PFSK-1 (cell line): ENCODE data around the gene WBP1L.

Experiments
- FOXP2 ChIP-seq: optimal IDR thresholded peaks from 2 replicates; pipeline ENCODE3; 2011; ENCODE audit warnings: borderline replicate concordance, control low read depth, inconsistent platforms; ENCODE audit not compliant: insufficient read depth; ENCODE audit errors: extremely low read length, extremely low read depth
- POLR2AphosphoS5 ChIP-seq: IDR thresholded peaks from 2 replicates; pipeline ENCODE4 v1.6.1; 2012; ENCODE audit warnings: low read depth, mild to moderate bottlenecking, control low read depth, low read length, moderate library complexity
- SIN3A ChIP-seq: IDR thresholded peaks from 2 replicates; pipeline ENCODE4 v1.6.1; 2012; ENCODE audit warnings: mild to moderate bottlenecking, low read length, moderate library complexity, borderline replicate concordance; ENCODE audit not compliant: insufficient read depth
- TAF1 ChIP-seq: IDR thresholded peaks from 2 replicates; pipeline ENCODE4 v1.6.1; 2012; ENCODE audit warnings: low read length, control low read depth, borderline replicate concordance; ENCODE audit not compliant: insufficient read depth
- TF ChIP-seq, protein P1 (sequence below), 2 experiments: IDR thresholded peaks; 2 replicates each; pipeline versions ENCODE4 v1.6.1 to v1.8.0; 2011 to 2012; ENCODE audit warnings: low read depth in 2 of 2, low read length in 2 of 2, control low read depth in 1 of 2, inconsistent platforms in 1 of 2, mild to moderate bottlenecking in 1 of 2, moderate library complexity in 1 of 2; ENCODE audit not compliant: insufficient read depth in 1 of 2

The WBP1L gene

DNA sequence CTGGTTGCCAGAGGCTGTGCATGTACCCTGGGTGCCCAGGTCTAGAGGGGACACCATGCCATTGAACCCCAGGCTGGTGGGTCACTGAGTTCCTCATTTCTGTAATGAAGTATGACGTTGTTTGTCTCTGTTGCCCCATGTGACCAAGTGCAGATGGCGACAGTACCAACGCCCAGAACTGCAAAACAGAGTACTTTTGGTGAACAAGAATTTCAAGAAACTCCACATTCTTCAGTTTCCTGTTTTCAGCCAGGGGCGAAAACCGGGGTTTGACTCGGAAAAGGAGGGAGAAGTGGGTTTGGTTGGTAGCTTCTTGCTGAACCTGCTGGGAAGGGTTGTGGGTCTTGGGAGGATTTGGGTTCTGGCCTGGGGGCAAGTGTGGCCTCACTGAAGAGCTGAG is 75.3 kb downstream of the WBP1L start:
- TF ChIP-seq, protein P1, sequence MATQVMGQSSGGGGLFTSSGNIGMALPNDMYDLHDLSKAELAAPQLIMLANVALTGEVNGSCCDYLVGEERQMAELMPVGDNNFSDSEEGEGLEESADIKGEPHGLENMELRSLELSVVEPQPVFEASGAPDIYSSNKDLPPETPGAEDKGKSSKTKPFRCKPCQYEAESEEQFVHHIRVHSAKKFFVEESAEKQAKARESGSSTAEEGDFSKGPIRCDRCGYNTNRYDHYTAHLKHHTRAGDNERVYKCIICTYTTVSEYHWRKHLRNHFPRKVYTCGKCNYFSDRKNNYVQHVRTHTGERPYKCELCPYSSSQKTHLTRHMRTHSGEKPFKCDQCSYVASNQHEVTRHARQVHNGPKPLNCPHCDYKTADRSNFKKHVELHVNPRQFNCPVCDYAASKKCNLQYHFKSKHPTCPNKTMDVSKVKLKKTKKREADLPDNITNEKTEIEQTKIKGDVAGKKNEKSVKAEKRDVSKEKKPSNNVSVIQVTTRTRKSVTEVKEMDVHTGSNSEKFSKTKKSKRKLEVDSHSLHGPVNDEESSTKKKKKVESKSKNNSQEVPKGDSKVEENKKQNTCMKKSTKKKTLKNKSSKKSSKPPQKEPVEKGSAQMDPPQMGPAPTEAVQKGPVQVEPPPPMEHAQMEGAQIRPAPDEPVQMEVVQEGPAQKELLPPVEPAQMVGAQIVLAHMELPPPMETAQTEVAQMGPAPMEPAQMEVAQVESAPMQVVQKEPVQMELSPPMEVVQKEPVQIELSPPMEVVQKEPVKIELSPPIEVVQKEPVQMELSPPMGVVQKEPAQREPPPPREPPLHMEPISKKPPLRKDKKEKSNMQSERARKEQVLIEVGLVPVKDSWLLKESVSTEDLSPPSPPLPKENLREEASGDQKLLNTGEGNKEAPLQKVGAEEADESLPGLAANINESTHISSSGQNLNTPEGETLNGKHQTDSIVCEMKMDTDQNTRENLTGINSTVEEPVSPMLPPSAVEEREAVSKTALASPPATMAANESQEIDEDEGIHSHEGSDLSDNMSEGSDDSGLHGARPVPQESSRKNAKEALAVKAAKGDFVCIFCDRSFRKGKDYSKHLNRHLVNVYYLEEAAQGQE (IDR thresholded peaks at IDR 0.05; ENCODE audit: insufficient read depth in 1 of 2, low read depth in 2 of 2, low read length in 2 of 2), result no peak
- TF ChIP-seq TAF1 (no peak), POLR2AphosphoS5 (no peak), FOXP2 (no peak), SIN3A (no peak)

DNA sequence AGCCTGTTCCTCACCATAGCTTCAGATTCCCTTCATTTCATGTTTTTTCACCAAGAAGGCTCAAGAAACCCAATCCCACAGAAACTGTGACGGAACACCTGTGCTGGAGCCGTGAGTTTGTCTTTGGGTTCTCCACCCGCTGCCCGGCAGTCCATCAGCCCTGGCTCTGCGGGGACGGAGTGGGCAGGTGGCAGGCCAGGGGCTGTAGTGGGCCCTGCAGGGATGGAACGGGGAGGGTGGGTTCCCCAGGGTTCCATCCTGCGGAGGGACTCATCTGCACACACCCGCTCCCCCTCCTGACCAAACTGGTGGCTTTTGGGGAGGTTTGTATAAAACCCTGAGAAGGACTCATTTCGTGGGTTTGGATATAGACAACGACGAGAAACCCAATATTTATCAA is 78.5 kb downstream of the WBP1L start:
- TF ChIP-seq POLR2AphosphoS5, result no peak
- TF ChIP-seq SIN3A, result no peak
- TF ChIP-seq, protein P1 (IDR thresholded peaks at IDR 0.05; ENCODE audit: insufficient read depth in 1 of 2, low read depth in 2 of 2, low read length in 2 of 2), result no peak
- no peak for TF ChIP-seq TAF1
- no peak for TF ChIP-seq FOXP2

DNA sequence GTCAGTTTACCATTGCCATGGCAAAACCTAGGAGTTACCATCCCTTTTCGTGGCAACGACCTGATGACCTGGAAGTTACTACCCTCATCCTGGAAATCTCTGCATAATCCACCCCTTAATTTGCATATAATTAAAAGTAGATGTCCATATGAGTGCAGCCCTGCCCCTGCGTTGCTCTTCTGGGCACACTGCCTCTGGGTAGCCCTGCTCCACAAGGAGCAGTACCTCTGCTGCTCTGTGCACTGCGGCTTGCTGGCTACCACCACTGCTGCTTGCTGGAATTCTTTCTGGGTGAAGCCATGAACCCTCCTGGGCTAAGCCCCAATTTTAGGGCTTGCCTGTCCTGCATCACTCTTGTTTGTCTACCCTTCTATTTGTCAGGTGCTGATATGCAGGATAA is 80.9 kb downstream of the WBP1L start:
- TF ChIP-seq SIN3A (no peak), FOXP2 (no peak), TAF1 (no peak), POLR2AphosphoS5 (no peak)
- TF ChIP-seq, protein P1 (IDR thresholded peaks at IDR 0.05; ENCODE audit: insufficient read depth in 1 of 2, low read depth in 2 of 2, low read length in 2 of 2), result no peak

DNA sequence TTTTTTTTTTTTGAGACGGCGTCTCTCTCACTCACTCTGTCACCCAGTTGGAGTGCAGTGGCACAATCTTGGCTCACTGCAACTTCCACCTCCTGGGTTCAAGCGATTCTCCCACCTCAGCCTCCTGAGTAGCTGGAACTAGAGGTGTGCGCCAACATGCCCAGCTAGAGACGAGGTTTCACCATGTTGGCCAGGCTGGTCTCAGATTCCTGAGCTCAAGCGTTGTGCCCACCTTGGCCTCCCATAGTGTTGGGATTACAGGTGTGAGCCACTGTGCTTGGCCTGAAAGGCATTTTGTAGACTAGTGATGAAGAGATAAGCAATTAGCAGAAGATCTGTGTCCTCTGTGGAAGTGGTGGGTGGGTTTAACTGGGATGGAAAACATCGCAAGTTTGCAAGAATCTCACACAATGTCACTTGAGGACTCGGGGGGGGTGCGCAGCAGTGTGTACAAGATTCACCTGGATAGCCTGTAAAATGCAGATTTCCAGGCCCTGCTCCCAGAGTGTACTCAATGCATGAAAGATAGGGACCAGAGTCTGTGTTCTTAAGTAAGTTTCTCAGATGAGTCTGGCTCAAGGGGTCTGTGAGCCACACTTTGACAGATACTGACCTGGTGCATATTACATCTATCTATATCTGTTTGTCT is 82.5 kb downstream of the WBP1L start:
- no peak for TF ChIP-seq FOXP2
- no peak for TF ChIP-seq POLR2AphosphoS5
- TF ChIP-seq TAF1, result no peak
- TF ChIP-seq, protein P1 (IDR thresholded peaks at IDR 0.05; ENCODE audit: insufficient read depth in 1 of 2, low read depth in 2 of 2, low read length in 2 of 2), result no peak
- TF ChIP-seq SIN3A, result no peak
